ENCODE measurements around the gene FSTL4.

GRCh38 chr5:133423618-133424282, 188.6 kb downstream of the FSTL4 start:
- TF ChIP-seq ESRRG (CRISPR knock-in tag; IDR thresholded peaks at IDR 0.05) (no peak), CSRNP3 (CRISPR knock-in tag; IDR thresholded peaks at IDR 0.05) (no peak), ZFP30 (CRISPR knock-in tag; IDR thresholded peaks at IDR 0.05) (no peak), PPARA (CRISPR knock-in tag; IDR thresholded peaks at IDR 0.05; ENCODE audit: borderline replicate concordance) (no peak), ARNTL (CRISPR knock-in tag; IDR thresholded peaks at IDR 0.05; ENCODE audit: borderline replicate concordance, low read depth) (no peak), SNAI2 (CRISPR knock-in tag; IDR thresholded peaks at IDR 0.05) (no peak), ZNF565 (CRISPR knock-in tag; conservative IDR thresholded peaks at IDR 0.05; ENCODE audit: low read depth) (no peak), BACH2 (CRISPR knock-in tag; IDR thresholded peaks at IDR 0.05; ENCODE audit: borderline replicate concordance) (no peak), RARB (CRISPR knock-in tag; IDR thresholded peaks at IDR 0.05) (no peak)
- TF ChIP-seq, protein P1, sequence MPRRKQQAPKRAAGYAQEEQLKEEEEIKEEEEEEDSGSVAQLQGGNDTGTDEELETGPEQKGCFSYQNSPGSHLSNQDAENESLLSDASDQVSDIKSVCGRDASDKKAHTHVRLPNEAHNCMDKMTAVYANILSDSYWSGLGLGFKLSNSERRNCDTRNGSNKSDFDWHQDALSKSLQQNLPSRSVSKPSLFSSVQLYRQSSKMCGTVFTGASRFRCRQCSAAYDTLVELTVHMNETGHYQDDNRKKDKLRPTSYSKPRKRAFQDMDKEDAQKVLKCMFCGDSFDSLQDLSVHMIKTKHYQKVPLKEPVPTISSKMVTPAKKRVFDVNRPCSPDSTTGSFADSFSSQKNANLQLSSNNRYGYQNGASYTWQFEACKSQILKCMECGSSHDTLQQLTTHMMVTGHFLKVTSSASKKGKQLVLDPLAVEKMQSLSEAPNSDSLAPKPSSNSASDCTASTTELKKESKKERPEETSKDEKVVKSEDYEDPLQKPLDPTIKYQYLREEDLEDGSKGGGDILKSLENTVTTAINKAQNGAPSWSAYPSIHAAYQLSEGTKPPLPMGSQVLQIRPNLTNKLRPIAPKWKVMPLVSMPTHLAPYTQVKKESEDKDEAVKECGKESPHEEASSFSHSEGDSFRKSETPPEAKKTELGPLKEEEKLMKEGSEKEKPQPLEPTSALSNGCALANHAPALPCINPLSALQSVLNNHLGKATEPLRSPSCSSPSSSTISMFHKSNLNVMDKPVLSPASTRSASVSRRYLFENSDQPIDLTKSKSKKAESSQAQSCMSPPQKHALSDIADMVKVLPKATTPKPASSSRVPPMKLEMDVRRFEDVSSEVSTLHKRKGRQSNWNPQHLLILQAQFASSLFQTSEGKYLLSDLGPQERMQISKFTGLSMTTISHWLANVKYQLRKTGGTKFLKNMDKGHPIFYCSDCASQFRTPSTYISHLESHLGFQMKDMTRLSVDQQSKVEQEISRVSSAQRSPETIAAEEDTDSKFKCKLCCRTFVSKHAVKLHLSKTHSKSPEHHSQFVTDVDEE (CRISPR knock-in tag; IDR thresholded peaks at IDR 0.05) = no peak
- TF ChIP-seq, protein P2, sequence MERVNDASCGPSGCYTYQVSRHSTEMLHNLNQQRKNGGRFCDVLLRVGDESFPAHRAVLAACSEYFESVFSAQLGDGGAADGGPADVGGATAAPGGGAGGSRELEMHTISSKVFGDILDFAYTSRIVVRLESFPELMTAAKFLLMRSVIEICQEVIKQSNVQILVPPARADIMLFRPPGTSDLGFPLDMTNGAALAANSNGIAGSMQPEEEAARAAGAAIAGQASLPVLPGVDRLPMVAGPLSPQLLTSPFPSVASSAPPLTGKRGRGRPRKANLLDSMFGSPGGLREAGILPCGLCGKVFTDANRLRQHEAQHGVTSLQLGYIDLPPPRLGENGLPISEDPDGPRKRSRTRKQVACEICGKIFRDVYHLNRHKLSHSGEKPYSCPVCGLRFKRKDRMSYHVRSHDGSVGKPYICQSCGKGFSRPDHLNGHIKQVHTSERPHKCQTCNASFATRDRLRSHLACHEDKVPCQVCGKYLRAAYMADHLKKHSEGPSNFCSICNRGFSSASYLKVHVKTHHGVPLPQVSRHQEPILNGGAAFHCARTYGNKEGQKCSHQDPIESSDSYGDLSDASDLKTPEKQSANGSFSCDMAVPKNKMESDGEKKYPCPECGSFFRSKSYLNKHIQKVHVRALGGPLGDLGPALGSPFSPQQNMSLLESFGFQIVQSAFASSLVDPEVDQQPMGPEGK (CRISPR knock-in tag; IDR thresholded peaks at IDR 0.05; ENCODE audit: borderline replicate concordance) = no peak
